Calu3 (cell line): ENCODE measurements around the gene PARL. TPM values are rescaled to one million over a fixed set of nuclear protein-coding genes. Genes with fewer than 3 reads are reported as not detected.

Experiments
- BruUV-seq: library from RNA; stranded (reverse); fragments of 400-500 nt; replicated peaks from 2 replicates; lab custom pipeline; 2021; lab: Mats Ljungman, UMichigan
- CTCF ChIA-PET: fragments of 300-600 bp; sonication (Branson Sonifier 250); formaldehyde crosslinking; loops from one replicate; lab custom pipeline; 2022; ENCODE audit warnings: antibody characterized with exemption; lab: Charles Lee
- DNase-seq: peaks from one replicate; pipeline ENCODE4 v3.0.0; 2022
- H3K27ac Mint-ChIP-seq: one replicate; pipeline ENCODE4 v1.8.0; 2022; ENCODE audit warnings: mixed read lengths; ENCODE audit not compliant: unreplicated experiment
- H3K27me3 Mint-ChIP-seq: one replicate; pipeline ENCODE4 v1.8.0; 2022; ENCODE audit warnings: mixed read lengths; ENCODE audit not compliant: unreplicated experiment
- H3K36me3 Mint-ChIP-seq: one replicate; pipeline ENCODE4 v1.8.0; 2022; ENCODE audit warnings: mild to moderate bottlenecking, moderate library complexity, mixed read lengths; ENCODE audit not compliant: insufficient read depth, unreplicated experiment
- H3K4me1 Mint-ChIP-seq: one replicate; pipeline ENCODE4 v1.8.0; 2022; ENCODE audit warnings: mild to moderate bottlenecking, low read depth, mixed read lengths; ENCODE audit not compliant: unreplicated experiment
- H3K4me3 Mint-ChIP-seq: one replicate; pipeline ENCODE4 v1.8.0; 2022; ENCODE audit warnings: mild to moderate bottlenecking, low read depth, moderate library complexity, mixed read lengths; ENCODE audit not compliant: unreplicated experiment
- H3K9me3 Mint-ChIP-seq: one replicate; pipeline ENCODE4 v1.8.0; 2022; ENCODE audit warnings: low read depth, mixed read lengths; ENCODE audit not compliant: unreplicated experiment
- CTCF ChIP-seq: fragments of 200-600 bp; IDR thresholded peaks from one replicate; pipeline ENCODE4 v1.8.0; 2022; ENCODE audit warnings: antibody characterized with exemption; ENCODE audit not compliant: unreplicated experiment
- intact Hi-C: fragments of 100-400 bp; cut with micrococcal nuclease; formaldehyde crosslinking; loops from one replicate; pipeline ENCODE4 v1.10.0; 2022; ENCODE audit not compliant: unreplicated experiment
- total RNA-seq: library from RNA; stranded (reverse); gene quantifications from 2 replicates; pipeline ENCODE4 v1.2.3, GENCODE V29; 2022

Gene PARL
- total RNA-seq, 1 experiment from 2014 or later: 80.4 TPM

GRCh38 chr3:183807881-183808280, 76.8 kb downstream of the PARL start:
- no peak overlapping the region for H3K27ac Mint-ChIP-seq

GRCh38 chr3:183807209-183807728, 77.4 kb downstream of the PARL start:
- Mint-ChIP-seq H3K9me3 (no peaks in the 10 kb centered on the region), H3K4me3 (no peak overlapping the region), H3K36me3 (peaks cover 40% of the 10 kb centered on the region), H3K4me1 (no peaks in the 10 kb centered on the region), H3K27ac (no peak overlapping the region), H3K27me3 (no peaks in the 10 kb centered on the region)
- intact Hi-C loops: no loop called here
- no peak for TF ChIP-seq CTCF
- CTCF ChIA-PET: interaction anchor here (0.5 kb wide), 1 partner anchor 95 kb away, joined by 3 read pairs; no protein-coding TSS in a partner anchor
- no TSS peak for BruUV-seq
- no peak for DNase-seq

More at GRCh38 chr3:183807881-183808280, 76.8 kb downstream of the PARL start:
- Mint-ChIP-seq H3K27me3 (no peaks in the 10 kb centered on the region), H3K36me3 (peaks cover 40% of the 10 kb centered on the region), H3K4me3 (no peak overlapping the region), H3K4me1 (no peaks in the 10 kb centered on the region), H3K9me3 (no peaks in the 10 kb centered on the region)
- no peak for DNase-seq
- intact Hi-C loops: no loop called here
- TF ChIP-seq CTCF: no peak
- BruUV-seq: no TSS peak
- CTCF ChIA-PET: no interaction called here

GRCh38 chr3:183802989-183803388, 81.7 kb downstream of the PARL start:
- no peak overlapping the region for H3K4me3 Mint-ChIP-seq
- no peak overlapping the region for H3K27ac Mint-ChIP-seq
- peaks cover 36% of the 10 kb centered on the region for H3K36me3 Mint-ChIP-seq
- no peak for TF ChIP-seq CTCF
- BruUV-seq: no TSS peak
- H3K4me1 Mint-ChIP-seq: no peaks in the 10 kb centered on the region
- no peak for DNase-seq
- no peaks in the 10 kb centered on the region for H3K9me3 Mint-ChIP-seq
- CTCF ChIA-PET: no interaction called here
- no peaks in the 10 kb centered on the region for H3K27me3 Mint-ChIP-seq
- intact Hi-C loops: no loop called here

- peaks cover 37% of the 10 kb centered on the region for H3K36me3 Mint-ChIP-seq
- H3K27me3 Mint-ChIP-seq: no peaks in the 10 kb centered on the region
- H3K4me3 Mint-ChIP-seq: no peak overlapping the region
- no peaks in the 10 kb centered on the region for H3K4me1 Mint-ChIP-seq
- H3K9me3 Mint-ChIP-seq: no peaks in the 10 kb centered on the region
- DNase-seq: no peak
- no TSS peak for BruUV-seq
- H3K27ac Mint-ChIP-seq: no peak overlapping the region
- CTCF ChIA-PET: no interaction called here
- intact Hi-C loops: no loop called here
- no peak for TF ChIP-seq CTCF
Observed at GRCh38 chr3:183801601-183802000, 83.1 kb downstream of the PARL start.
